ENCODE data around the gene ERN2. TPM values are rescaled to one million over a fixed set of nuclear protein-coding genes. Genes with fewer than 3 reads are reported as not detected.

Gene ERN2
- total and polyA plus RNA-seq, 9 of the 15 experiments (the other 6 are each of a cell fraction or from before 2014, with no cell fraction given): 0.07 to 1.5 (median 0.51) TPM; not detected in 3

GRCh38 chr16:23676924-23677480 lies 36.0 kb downstream of the ERN2 start:
- H3K4me2 ChIP-seq (ENCODE audit: insufficient read depth, low read length): no peak overlapping the region
- TF ChIP-seq BDP1 (IDR thresholded peaks at IDR 0.05; ENCODE audit: insufficient read depth, insufficient read length) (no peak), ZNF717 (CRISPR knock-in tag; IDR thresholded peaks at IDR 0.05) (no peak), SNRNP70 (optimal IDR thresholded peaks at IDR 0.05; ENCODE audit: low read depth, low read length) (no peak), NRF1 (conservative IDR thresholded peaks at IDR 0.05 in 1 of 2, IDR thresholded peaks at IDR 0.05 in 1 of 2) (no peak)
- TF ChIP-seq, protein P1, sequence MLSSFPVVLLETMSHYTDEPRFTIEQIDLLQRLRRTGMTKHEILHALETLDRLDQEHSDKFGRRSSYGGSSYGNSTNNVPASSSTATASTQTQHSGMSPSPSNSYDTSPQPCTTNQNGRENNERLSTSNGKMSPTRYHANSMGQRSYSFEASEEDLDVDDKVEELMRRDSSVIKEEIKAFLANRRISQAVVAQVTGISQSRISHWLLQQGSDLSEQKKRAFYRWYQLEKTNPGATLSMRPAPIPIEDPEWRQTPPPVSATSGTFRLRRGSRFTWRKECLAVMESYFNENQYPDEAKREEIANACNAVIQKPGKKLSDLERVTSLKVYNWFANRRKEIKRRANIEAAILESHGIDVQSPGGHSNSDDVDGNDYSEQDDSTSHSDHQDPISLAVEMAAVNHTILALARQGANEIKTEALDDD (IDR thresholded peaks at IDR 0.05): no peak
- TF ChIP-seq, protein P2, sequence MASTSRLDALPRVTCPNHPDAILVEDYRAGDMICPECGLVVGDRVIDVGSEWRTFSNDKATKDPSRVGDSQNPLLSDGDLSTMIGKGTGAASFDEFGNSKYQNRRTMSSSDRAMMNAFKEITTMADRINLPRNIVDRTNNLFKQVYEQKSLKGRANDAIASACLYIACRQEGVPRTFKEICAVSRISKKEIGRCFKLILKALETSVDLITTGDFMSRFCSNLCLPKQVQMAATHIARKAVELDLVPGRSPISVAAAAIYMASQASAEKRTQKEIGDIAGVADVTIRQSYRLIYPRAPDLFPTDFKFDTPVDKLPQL (IDR thresholded peaks at IDR 0.05; ENCODE audit: extremely low read depth, insufficient read length): no peak
- peaks cover 40% of the 10 kb centered on the region for H3K79me2 ChIP-seq (ENCODE audit: control insufficient read depth, insufficient read depth, low read length)
- CTCF ChIA-PET (ENCODE audit: low intra/inter-chr PET ratio): no interaction called here
- H3K36me3 ChIP-seq (ENCODE audit: control insufficient read depth, insufficient read depth, low read length): peaks cover 48% of the 10 kb centered on the region
- peaks cover 16% of the 10 kb centered on the region for H4K20me1 ChIP-seq (replicated peaks; ENCODE audit: control insufficient read depth, insufficient read depth, low read length)
- H3K9ac ChIP-seq (ENCODE audit: insufficient read depth in 1 of 2, low read depth in 2 of 2, low read length in 2 of 2): no peak overlapping the region
- FAIRE-seq (no peak), DNase-seq (ENCODE audit: extremely low read depth in 1 of 4, low spot score in 3 of 4) (no peak), ATAC-seq (no peak)
- H3K27ac ChIP-seq (ENCODE audit: extremely low read depth, low read depth, low read length): no peak overlapping the region
- H3K27me3 ChIP-seq (ENCODE audit: control insufficient read depth in 2 of 2, insufficient read depth in 2 of 2, low read length in 2 of 2): no peaks in the 10 kb centered on the region
- POLR2A ChIA-PET: interaction anchor here (0.5 to 5.0 kb wide), 13 partner anchors 9 to 1432 kb away, joined by 3 to 66 read pairs (median 3); no protein-coding TSS in a partner anchor
- H2AFZ ChIP-seq (ENCODE audit: low read depth, low read length): no peak overlapping the region
- intact Hi-C loops (cut with micrococcal nuclease) (no loop called here), in situ Hi-C loops (cut with MboI) (no loop called here)
- 95% methylated on average over 2 of the region's 2 CpGs for WGBS (ENCODE audit: insufficient coverage, low coverage, missing lambda C conversion rate)
- H3K4me1 ChIP-seq (replicated peaks in 1 of 2; ENCODE audit: control insufficient read depth in 2 of 2, insufficient read depth in 2 of 2, low read length in 2 of 2): peaks cover 19 to 28% of the 10 kb centered on the region in 2 experiments; a peak in 4 of 5 replicates
- no peaks in the 10 kb centered on the region for H3K9me1 ChIP-seq (ENCODE audit: control insufficient read depth, insufficient read depth, low read length)
- BruUV-seq (replicated peaks): no TSS peak
- H3K9me3 ChIP-seq (replicated peaks; ENCODE audit: control insufficient read depth, insufficient read depth, low read depth, low read length): no peaks in the 10 kb centered on the region
- no peak overlapping the region for H3K4me3 ChIP-seq
